GM20000 (cell line): Measurements from ENCODE around the gene KCNB1.

Experiments used
- DNase-seq: peaks from one replicate; pipeline ENCODE4 v3.0.0; 2012; ENCODE audit warnings: low spot score
- CTCF ChIP-seq: IDR thresholded peaks from 2 replicates; pipeline ENCODE4 v1.5.1; 2012; ENCODE audit warnings: mild to moderate bottlenecking, control low read depth; ENCODE audit errors: extremely low read depth, missing control alignments

The KCNB1 gene

DNA sequence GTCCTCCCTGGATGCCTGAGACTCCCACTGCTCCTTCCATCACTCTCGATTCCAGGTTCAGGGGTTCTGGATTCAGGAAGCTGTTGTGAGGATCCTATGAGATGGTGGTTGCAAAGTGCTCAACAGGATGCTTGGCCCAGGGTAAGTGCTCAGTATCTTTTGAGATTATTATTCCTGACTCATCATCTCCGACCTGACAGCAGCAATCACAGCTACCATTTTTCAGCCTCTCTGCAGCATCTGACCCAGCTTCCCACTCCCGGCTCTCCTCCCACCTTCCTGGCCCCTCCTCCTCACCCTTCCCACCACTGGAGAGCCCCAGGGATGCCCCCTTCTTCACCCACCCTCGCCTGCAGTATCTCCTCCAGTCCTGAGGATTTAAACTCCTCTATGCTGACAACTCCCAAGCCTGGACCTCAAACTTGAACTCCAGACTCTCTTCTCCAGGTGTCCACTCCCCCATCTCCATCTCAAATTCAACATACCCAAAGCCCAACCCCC is 36.8 kb upstream of the KCNB1 start:
- DNase-seq: no peak
- no peak for TF ChIP-seq CTCF

- DNase-seq: no peak
- TF ChIP-seq CTCF: no peak
Measured at GRCh38 chr20:49518576-49518975, 36.1 kb upstream of the KCNB1 start.

DNA sequence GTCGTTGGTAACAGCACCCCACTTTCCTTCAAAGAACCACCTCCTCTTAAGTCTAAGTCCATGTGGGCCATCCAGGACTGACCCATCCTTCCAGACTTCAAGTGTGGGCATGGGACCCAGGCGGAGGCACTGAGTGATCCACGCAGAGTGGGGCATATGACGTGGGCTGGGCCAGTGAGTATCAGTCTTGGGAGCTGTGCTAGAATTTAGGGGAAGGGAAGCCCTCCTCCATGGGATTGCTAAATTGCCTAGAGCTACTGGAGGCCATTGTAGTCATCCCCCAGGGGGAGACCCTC is 35.3 kb upstream of the KCNB1 start:
- no peak for DNase-seq
- TF ChIP-seq CTCF: no peak

DNA sequence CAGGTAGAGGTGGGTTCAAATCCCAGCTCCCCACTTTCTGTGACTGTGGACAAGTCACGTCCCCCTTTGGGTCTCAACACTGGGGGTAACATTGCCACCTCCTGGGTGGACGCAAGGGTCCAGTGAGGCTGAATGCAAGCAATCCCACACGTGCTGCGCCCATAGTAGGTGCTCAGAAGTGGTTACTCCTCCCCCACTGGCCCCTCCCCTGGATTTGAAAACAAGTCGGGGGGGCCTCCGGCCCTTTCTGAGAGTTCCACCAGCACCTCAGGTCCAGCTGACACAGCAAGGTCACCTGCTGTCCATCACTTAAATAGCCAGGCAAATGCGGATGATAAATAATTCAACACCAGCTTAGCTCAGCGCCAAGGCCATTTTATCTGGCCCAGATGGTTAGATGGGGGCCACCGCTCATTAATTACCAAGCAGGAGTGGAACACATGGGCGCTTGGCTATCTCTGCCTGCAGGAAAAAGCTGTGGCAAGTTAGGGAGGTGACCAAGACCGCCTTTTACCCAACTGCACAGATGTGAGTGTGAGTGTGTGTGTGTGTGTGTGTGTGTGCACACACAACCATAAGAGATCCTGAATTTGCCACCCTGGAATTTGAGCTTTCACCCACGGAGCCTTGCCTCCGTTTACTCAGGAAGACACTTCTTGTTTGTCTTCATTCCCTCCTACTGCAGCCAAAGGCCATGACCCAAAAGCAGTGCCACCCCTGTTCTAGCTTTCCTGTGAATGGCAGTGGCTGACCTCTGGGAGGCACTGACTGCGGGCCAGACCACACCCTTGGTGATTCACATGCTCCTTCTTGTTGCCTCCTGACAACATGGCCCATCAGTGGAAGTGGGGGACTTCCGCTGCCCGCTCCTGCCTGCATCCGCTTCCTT is 34.7 kb upstream of the KCNB1 start:
- TF ChIP-seq CTCF: no peak
- DNase-seq: no peak

- no peak for TF ChIP-seq CTCF
- DNase-seq: no peak
Measured at GRCh38 chr20:49515586-49515985, 33.1 kb upstream of the KCNB1 start.

GRCh38 chr20:49513517-49513916 is 31.0 kb upstream of the KCNB1 start:
- TF ChIP-seq CTCF: no peak
- DNase-seq: no peak

GRCh38 chr20:49513009-49513408 is 30.5 kb upstream of the KCNB1 start:
- no peak for DNase-seq
- TF ChIP-seq CTCF: no peak
